ENCODE results near the gene SERPINA1.

DNA sequence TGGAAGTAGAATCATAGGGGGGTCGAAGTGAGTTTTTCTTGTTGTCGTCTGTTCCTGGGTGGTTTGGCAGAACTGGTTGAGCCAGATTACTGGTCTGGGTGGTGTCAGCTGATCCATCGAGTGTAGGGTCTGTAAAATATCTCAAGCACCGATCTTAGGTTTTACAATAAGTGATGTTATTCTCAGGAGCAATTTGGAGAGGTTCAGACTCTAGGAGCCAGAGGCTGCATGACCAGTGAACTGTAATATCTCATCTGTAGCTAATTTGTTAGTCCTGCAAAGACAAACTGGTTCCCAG is 9.7 kb upstream of the SERPINA1 start:
- TF ChIP-seq TAF1 (IDR thresholded peaks at IDR 0.05; ENCODE audit: low read depth, low read length) = no peak
- no peak for TF ChIP-seq POLR2AphosphoS5 (IDR thresholded peaks at IDR 0.05; ENCODE audit: low read depth, low read length)
- no peak for TF ChIP-seq SPI1 (IDR thresholded peaks at IDR 0.05; ENCODE audit: low read depth, low read length)
- TF ChIP-seq POLR2A (IDR thresholded peaks at IDR 0.05; ENCODE audit: low read depth, low read length) = no peak
- no peak for TF ChIP-seq POU2F2 (IDR thresholded peaks at IDR 0.05; ENCODE audit: low read depth, low read length)
- TF ChIP-seq PAX5 (IDR thresholded peaks at IDR 0.05; ENCODE audit: insufficient read depth, low read length, severe bottlenecking) = no peak
